HG03520 (cell line): ENCODE measurements around the gene KRTAP4-1.
"Not testable (repeated sequence)": the region's sequence is repeated elsewhere in the genome, so short reads cannot be mapped to it uniquely, and the experiment has no call there.

ENCODE experiments used
- ATAC-seq: cut with Tn5 transposase; IDR thresholded peaks from one replicate; pipeline ENCODE4 v1.9.1; 2021; ENCODE audit warnings: mild to moderate bottlenecking, moderate library complexity; ENCODE audit not compliant: unreplicated experiment

Gene KRTAP4-1

DNA sequence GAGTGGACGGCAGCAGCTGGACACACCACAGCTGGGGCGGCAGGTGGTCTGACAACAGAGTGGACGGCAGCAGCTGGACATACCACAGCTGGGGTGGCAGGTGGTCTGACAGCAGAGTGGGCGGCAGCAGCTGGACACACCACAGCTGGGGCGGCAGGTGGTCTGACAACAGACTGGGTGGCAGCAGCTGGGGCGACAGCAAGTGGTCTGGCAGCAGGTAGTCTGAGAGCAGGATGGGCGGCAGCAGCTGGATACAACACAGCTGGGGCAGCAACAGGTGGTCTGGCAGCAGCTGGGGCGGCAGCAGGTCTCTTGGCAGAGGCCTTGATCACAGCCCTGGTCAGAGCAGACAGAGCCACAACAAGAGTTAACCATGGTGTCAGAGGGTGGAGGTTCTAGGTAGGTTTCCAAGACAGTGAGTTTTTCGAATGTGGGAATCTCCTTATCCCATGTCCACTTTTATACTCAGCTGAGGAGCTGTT lies at the start of gene KRTAP4-1:
Gene KRTAP4-1, minus strand, starts transcription at position 432 of the 482 bp plus-strand sequence. Its CDS starts 57 bp downstream, at position 375.
- ATAC-seq = no peak

DNA sequence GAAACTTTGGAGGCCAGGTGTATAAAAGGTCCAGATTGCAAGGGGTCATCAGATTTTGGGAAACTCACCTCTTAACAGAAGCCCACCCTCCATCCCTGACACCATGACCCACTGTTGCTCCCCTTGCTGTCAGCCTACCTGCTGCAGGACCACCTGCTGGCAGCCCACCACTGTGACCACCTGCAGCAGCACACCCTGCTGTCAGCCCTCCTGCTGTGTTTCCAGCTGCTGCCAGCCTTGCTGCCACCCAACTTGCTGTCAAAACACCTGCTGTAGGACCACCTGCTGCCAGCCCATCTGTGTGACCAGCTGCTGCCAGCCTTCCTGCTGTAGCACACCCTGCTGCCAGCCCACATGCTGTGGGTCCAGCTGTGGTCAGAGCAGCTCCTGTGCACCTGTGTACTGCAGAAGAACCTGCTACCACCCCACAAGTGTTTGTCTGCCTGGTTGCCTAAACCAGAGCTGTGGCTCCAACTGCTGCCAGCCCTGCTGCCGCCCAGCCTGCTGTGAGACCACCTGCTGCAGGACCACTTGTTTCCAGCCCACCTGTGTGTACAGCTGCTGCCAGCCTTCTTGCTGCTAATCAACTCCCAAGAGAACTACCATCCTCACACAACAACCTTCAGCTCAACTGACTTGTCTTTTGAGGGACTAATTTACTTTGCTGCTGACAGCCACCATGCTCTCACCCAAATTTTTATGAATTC lies 47.8 kb upstream of the KRTAP4-1 start, which contains the start of gene KRTAP9-3:
Gene KRTAP9-3, plus strand, starts transcription at position 51 of the 707 bp plus-strand sequence. Its CDS starts 53 bp downstream, at position 104.
- not testable (repeated sequence) for ATAC-seq

DNA sequence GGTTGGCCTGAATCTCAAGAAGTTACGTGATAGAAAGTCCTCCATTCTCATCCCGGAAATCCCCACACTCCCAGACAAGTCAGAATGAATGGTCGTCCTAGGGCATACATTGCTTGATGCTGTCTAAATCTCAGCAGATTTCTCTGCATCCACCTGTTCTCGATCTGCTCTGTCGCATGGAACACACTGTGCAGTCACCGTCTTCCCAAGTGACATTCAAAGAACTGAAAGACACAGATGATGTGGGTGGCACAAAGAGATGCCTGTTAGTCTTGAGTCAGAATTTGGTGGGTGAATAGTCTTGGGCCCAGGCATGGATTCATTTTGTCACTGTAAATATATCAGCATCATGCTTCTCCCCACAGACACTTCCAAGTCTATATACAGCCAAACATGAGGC lies 47.0 kb upstream of the KRTAP4-1 start:
- ATAC-seq = no peak

DNA sequence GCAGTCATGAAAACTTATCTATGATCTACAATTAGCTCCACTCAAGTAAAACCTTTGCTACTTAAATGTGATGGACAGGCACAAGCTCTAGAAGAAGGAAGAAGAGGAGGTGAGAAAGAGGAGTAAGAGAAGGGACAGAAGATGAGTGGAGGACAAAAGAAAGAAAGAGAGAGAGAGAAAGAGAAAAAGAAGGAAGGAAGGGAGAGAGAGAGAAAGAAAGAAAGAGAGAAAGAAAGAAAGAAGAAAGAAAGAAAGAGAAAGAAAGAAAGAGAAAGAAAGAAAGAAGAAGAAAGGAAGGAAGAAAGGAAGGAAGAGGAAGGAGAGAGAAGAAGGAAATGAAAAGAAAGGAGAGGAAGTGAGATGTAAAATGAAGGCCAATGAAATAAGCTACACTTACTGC lies 45.4 kb upstream of the KRTAP4-1 start:
- no peak for ATAC-seq

DNA sequence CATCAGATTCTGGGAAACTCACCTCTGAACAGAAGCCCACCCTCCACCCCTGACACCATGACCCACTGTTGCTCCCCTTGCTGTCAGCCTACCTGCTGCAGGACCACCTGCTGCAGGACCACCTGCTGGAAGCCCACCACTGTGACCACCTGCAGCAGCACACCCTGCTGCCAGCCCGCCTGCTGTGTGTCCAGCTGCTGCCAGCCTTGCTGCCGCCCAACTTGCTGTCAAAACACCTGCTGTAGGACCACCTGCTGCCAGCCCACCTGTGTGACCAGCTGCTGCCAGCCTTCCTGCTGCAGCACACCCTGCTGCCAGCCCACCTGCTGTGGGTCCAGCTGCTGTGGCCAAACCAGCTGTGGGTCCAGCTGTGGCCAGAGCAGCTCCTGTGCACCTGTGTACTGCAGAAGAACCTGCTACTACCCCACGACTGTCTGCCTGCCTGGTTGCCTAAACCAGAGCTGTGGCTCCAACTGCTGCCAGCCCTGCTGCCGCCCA lies 41.9 kb upstream of the KRTAP4-1 start, which contains the start of gene KRTAP9-2:
Gene KRTAP9-2, plus strand, starts transcription at position 51 of the 498 bp plus-strand sequence. Its CDS starts 7 bp downstream, at position 58.
- ATAC-seq = not testable (repeated sequence)

DNA sequence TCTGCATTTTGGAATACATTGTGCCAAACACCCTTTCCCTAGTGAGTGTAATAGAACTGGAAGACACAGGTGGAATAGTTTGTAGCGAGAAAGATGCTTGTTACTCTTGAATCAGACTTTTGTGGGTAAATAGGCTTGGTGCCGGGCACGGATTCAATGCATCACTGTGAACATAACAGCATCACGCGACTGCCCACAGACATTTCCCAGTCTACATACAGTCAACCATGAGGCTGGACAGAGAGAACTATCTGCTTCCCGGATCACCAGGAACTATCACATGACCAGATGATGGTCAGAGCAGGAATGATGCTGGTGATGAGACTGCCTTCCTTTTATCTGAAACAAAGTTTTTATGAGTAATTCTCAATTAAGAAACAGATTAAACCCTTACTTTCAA lies 41.3 kb upstream of the KRTAP4-1 start:
- ATAC-seq = no peak

DNA sequence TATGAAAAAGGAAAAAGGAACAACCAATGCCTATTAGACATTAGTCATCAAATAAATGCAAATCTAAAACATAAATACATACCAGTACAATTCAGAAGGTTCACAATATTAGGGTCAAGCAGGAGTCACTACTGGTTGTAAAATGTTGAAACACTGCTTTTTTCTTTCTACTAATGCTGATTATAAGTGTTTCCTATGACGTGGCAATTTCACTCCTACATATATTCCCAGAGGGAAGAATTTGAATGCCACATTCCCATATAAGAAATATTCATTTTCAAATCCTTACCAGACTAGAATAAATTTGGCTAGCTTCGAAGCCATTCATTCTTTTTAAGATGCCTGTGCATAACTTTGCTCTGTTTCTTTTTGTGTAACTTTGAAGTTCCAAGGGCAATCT lies 39.1 kb upstream of the KRTAP4-1 start:
- no peak for ATAC-seq

DNA sequence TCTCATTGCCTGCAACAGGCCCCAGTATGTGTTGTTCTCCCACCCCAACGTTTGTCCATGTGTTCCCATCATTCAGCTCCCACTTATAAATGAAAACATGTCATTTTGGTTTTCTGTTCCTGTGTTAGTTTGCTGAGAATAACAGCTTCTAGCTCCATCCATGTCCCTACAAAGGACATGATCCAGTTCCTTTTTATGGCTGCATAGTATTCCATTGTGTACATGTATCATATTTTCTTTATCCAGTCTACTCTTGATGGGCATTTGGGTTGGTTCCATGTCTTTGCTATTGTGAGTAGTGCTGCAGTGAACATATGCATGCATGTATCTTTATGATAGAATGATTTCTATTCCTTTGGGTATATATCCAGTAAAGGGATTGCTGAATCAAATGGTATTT lies 31.0 kb upstream of the KRTAP4-1 start:
- ATAC-seq = no peak

DNA sequence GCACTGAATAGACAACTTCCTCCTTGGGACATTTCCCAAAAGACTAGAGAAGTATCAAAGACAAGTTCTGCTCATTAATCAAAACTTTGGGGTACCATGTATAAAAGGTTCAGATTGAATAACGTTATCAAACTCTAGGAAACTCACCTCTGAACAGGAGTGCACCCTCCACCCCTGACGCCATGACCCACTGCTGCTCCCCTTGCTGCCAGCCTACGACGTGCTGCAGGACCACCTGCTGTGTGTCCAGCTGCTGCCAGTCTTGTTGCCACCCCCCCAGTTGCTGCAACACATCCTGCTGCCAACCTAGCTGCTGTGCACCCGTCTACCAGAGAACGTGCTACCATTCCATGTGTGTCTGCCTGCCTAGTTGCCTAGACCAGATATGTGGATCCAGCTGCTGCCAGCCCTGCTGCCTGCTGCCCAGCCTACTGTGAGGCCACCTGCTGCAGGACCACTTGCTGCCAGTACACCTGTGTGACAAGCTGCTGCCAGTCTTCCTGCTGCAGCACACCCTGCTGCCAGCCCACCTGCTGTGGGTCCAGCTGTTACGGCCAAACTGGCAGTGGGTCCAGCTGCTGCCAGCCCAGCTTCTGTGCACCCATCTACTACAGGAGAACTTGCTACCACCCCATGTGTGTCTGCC lies 27.9 kb upstream of the KRTAP4-1 start:
- ATAC-seq = no peak

DNA sequence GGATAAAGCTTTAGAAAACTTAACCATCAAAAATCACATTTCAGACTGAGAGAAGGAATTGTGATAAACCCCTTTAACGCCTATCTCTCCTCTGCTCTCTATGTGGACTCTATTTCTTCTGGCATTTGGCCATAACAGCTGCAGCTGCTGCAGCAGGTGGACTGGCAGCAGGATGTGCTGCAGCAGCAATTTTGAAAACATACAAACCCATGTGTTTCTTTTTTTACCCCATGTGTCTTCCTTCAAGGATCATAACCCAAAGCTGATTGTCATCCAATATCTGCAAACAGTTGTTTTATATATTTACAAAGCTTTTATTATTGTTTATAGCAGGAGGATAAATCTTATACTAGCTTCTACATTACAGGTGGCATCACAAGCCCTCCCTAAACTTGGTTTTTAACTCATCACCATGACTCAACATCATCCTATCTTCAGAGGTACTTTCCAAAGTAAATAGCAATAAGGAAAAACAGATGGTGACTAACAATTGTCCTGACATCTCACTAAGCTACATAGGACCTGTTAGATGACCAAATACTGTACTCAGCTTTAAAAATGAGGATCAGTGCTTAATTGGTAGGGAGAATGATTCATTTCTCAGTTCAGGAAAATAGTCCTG lies 27.2 kb upstream of the KRTAP4-1 start:
- ATAC-seq = no peak

DNA sequence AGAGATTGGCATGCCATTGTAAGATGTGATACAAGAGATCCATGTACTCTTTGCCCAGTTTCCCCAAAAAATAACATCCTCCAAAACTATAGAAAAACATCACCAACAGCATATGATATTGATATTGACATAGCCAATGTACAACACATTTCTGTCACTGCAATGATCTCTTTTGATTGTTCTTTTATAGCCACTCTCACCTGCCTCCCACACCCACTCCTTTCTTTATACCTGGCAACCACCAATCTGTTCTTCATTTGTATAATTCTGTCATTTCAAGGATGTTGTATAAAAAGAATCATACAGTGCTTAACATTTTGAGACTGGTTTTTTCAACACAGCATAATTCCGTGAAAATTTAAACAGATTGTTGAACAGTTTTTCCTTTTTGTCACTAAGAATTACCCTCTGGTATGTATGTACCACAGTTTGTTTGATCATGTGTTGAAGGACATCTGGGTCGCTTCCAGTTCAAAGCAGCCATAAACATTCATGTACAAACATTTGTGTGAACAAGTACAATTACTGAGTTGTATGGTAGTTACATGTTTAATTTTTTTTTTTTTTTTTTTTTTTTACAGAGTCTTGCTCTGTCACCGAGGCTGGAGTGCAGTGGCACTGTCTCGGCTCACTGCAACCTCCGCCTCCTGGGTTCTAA lies 14.8 kb upstream of the KRTAP4-1 start:
- no peak for ATAC-seq

DNA sequence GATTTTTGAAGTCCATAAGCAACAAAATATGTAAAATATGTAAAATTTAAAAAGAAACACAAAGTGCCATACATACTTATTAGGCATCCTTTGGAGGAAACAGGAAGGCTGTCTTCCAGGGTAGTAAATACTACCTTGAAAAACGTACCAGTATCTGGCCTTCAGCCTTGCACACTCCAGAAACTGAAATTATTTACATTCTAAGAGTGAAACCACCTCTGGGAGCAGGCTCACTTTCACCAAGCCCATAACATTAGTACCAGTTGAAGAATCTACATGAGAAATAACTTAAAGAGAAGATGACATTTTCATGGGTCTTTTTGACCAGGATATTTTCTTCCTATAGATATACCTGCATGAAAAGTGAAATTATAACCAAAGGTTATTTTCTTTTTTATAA lies 11.4 kb upstream of the KRTAP4-1 start:
- ATAC-seq = no peak

DNA sequence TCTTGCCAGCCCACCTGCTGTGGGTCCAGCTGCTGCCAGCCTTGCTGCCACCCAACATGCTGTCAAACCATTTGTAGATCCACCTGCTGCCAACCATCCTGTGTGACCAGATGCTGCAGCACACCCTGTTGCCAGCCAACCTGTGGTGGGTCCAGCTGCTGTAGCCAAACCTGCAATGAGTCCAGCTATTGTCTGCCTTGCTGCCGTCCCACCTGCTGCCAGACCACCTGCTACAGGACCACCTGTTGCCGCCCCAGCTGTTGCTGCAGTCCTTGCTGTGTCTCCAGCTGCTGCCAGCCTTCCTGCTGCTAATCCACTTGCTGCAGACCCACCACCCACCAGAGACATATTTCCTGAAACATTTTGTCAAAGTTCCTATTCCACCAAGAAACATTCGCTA lies 5.6 kb upstream of the KRTAP4-1 start:
- no peak for ATAC-seq

DNA sequence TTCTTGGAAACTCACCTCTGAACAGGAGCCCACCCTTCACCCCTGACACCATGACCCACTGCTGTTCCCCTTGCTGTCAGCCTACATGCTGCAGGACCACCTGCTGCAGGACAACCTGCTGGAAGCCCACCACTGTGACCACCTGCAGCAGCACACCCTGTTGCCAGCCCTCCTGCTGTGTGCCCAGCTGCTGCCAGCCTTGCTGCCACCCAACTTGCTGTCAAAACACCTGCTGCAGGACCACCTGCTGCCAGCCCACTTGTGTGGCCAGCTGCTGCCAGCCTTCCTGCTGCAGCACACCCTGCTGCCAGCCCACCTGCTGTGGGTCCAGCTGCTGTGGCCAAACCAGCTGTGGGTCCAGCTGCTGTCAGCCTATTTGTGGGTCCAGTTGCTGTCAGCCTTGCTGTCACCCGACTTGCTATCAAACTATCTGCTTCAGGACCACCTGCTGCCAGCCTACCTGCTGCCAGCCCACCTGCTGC lies 5.2 kb upstream of the KRTAP4-1 start, which contains the start of gene KRTAP9-1:
Gene KRTAP9-1, plus strand, starts transcription at position 51 of the 482 bp plus-strand sequence. Its CDS starts 0 bp downstream, at position 51.
- not testable (repeated sequence) for ATAC-seq

DNA sequence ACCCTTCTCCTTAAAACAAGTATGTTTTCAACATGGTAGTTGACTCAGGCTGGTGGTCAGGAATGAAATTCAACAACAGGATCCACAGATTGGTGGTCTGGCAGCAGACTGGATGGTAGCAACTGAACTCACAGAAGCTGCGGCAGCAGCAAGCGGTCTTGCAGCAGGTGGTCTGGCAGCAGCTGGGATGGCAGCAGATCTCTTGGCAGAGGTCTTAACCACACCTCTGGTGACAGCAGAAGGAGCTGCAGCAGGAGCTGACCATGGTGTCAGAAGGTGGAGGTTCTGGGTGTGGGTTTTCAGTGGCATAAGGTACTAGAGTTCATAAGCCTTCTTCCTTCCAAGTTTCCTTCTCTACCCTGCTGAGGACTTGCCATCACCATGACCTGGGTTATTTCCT lies 2.2 kb upstream of the KRTAP4-1 start:
- no peak for ATAC-seq

DNA sequence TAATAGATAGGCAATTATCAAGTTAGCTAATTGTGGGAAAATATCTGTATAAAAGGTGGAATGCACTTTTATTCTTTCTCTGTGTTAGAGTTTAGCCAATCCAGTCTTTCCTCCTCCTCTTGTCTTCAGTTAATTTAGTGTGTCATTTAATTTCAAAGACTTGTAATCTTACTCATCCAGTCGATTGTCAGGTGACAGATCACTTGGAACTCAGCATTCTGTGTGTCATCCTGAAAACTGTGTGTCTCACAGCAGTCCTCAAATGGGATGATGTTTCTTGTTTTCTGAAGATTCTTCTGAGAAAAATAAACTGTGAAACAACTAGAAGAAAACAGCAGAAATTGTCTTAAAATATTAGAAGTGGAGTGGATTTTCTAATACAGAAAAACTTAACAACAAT lies 290 bp upstream of the KRTAP4-1 start:
- no peak for ATAC-seq

DNA sequence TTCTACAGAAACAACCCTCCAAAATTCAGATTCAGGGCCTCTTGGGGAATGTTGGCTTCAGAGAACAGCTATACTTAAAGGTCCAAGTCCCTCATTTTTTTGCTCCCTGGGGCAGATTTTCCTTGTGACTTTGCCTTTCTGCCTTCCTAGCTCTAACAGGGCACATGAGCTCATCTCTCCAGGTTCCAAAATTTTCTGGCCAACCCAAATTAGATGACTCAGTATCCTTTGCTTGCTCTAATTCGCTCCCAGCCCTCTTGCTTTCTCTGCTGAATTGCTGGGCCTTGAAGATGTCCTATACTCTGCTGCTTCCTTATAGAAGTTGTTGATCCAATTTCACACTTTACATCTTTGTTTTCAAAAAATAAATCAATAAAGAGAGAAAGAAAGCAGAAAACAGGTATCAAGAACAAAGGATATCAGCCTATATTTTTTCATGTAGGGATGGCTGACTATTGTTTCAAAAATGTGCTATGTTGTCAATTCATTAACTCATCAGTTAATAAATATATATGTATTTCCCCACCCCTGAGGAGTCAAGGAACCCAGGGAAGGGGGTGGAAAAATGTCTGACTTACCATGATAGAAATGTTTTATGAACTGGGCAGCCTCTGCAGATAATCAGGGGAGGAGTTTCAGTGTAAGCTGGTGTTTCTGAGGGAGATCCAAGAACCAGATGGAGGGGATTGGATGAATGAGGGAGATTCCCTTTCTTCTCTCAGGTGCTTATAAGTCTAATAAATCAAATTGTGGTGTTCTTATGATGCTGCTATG lies 5.7 kb downstream of the KRTAP4-1 start:
- ATAC-seq = no peak

DNA sequence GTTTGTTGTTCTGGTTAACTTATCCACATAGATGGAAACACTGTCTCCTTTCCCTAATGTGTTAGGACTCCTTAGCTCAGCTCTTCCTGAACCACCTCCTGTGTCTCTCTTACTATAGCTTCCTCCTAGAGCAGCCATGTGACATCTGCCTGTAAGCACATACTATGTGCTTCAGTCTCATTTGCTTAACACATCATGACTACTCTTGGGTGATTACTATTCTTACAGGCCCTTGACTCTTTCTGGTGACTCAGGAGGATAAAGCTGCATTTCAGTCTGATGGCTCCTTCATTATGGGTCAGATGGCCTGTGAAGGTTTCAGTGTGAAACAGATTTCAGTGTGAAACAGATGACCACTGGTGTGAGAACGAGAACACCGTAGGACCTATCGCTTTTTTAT lies 6.4 kb downstream of the KRTAP4-1 start:
- ATAC-seq = no peak

DNA sequence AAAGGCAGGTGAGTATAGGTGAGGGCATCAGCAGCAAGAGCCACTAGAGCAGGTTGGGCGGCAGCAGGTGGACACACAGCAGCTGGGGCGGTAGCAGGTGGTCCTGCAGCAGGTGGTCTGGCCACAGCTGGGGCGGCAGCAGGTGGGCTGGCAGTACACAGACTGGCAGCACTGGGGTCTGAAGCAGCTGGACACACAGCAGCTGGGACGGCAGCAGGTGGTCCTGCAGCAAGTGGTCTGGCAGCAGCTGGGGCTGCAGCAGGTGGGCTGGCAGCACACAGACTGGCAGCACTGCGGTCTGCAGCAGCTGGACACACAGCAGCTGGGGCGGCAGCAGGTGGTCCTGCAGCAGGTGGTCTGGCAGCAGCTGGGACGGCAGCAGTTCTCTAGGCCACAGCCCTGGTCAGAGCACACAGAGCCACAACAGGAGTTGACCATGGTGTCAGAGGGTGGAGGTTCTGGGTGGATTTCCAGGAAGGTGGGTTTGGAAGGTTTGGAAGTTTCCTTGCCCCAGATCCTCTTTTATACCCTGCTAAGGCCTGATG lies 6.9 kb downstream of the KRTAP4-1 start, which contains the start of gene KRTAP4-2:
Gene KRTAP4-2, minus strand, starts transcription at position 495 of the 545 bp plus-strand sequence. Its CDS starts 57 bp downstream, at position 438.
- ATAC-seq = no peak
